NAMALWA (cell line): ENCODE measurements around the gene ZBED1.
"Not testable (repeated sequence)": the region's sequence is repeated elsewhere in the genome, so short reads cannot be mapped to it uniquely, and the experiment has no call there.

ENCODE experiments used
- DNase-seq: peaks from one replicate; pipeline ENCODE4 v3.0.0-alpha.2; 2015; ENCODE audit warnings: low spot score

The ZBED1 gene

DNA sequence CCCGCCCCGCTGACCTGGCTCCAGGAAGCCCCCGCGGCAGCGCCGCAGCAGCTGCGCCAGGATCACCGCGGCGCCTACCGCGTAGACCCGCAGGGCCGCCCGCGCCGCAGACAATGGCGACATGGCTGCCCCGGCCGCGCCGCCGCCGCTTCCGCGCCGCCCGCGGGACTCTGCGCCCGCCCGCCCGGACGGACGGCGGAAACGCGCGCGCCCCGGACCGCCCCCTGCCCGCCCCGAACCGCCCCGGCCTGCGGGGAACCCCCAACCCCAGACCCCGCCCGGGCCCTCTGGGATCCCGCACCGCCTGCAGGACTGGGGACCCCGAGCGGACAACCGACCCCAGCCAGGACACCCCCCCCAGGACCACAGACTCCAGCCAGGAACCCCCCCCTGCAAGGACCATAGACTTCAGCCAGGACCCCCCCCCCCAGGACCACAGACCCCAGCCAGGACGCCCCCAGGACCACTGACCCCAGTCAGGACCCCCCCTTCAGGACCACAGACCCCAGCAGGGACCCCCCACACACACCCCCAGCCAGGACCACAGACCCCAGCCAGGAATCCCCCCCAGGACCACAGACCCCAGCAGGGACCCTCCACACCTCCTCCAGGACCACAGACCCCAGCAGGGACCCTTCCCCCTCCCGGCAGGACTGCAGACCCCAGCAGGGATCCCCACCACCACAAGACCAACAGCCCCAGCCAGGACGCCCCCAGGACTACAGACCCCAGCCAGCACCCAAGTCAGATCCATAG, at the start of gene ZBED1, which contains the start of gene DHRSX:
Gene ZBED1, minus strand, starts transcription at position 174 of the 756 bp plus-strand sequence. CDS start 10,257 bp downstream, outside the sequence.
Gene DHRSX, minus strand, starts transcription at position 174 of the 756 bp plus-strand sequence. Its CDS starts 51 bp downstream, at position 123.
- peak; percentile 17 for DNase-seq

DNA sequence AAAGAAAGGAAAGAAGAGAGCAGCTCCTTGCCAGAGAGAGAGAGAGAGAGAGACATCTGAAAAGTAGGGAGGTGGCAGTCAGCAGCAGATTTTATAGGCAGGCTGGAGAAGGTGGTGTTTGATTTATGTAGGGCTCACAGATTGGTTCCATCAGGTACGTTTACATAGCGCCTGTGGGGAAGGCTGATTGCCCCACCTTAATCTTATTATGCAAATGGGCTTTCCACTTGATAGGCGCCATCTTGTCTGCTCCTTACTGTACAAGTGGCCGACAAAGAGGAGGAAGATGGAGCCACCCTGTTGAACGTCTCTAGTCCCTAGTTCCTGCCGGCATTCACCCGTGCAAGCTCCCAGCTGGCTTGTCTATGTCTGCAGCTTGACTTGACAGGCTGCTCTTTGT, 49.1 kb upstream of the ZBED1 start:
- no peak for DNase-seq

DNA sequence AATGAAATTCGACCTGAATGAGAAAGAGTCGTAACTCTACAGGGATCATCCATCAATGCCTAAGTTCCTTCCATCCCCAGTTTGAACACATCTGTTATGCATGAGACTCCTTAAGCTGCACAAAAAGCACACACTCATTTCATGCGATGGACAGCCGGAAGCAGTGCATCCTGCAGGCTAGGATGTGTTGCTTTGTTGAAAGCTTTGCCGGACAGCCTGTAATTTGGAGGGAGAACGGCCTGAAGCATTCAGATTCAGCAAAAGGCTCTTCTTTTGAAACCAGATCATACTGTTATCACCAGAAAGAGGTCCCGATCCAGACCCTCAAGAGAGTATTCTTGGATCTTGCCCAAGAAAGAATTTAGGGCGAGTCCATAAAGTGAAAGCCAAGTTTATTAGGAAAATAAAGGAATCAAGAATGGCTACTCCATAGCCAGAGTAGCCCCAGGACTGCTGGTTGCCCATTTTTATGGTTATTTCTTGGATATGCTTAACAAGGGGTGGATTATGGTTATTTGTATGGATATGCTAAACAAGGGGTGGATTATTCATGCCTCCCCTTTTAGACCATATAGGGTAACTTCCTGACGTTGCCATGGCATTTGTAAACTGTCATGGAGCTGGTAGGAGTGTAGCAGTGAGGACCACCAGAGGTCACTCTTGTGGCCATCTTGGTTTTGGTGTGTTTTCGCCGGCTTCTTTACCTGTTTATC, 48.1 kb upstream of the ZBED1 start:
- DNase-seq: no peak

DNA sequence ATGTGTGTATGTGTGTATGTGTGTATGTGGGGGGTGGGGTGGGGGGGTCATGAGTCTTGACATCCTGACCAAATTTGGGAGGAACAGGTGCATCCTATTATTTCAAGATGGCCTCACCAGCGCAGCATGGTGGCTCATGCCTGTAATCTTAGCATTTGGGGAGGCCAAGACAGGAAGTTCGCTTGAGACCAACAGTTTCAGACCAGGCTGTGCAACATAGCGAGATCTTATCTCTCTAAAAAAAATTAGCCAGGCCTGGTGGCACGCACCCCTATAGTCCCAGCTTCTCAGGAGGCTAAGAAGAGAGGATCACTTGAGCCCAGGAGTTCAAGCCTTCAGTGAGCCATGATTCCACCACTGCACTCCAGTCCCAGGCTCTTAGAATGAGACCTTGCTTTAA, 47.0 kb upstream of the ZBED1 start:
- DNase-seq: no peak

DNA sequence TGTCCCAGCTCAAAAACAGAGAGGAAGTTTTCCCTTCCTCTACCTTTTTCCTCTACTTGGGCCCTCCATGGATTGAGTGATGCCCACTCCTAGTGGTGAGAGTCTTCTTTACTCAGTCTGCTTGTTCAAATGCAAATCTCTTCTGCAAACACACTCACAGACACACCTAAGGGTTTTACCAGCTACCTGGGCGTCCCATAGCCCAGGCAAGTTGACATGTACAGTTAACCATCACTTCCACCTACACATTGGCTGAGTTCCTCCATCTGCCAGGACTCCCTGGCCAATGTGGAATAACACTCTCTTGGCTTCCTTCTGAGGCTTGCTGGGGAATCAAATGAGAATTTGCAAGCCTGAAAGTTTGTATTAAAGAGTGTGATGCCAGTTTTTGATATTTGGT, 45.7 kb upstream of the ZBED1 start:
- DNase-seq: no peak

DNA sequence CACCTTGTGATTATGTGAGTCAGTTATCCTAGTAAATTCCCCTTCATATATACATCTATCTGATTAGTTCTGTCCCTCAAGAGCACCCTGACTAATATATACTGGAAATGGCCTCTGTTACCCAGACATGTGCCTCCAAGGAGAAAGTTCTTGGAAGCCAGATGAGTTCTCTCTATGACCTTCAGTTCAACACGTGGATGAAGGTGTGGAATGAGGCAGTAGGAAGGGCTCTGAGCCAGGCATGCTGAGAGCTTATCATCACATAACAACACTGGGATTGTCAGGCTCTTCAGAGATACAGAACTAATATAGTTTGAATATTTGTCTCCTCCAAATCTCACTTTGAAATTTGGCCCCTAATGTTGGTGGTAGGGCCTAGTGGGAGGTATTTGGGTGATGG, 44.4 kb upstream of the ZBED1 start:
- DNase-seq: no peak

DNA sequence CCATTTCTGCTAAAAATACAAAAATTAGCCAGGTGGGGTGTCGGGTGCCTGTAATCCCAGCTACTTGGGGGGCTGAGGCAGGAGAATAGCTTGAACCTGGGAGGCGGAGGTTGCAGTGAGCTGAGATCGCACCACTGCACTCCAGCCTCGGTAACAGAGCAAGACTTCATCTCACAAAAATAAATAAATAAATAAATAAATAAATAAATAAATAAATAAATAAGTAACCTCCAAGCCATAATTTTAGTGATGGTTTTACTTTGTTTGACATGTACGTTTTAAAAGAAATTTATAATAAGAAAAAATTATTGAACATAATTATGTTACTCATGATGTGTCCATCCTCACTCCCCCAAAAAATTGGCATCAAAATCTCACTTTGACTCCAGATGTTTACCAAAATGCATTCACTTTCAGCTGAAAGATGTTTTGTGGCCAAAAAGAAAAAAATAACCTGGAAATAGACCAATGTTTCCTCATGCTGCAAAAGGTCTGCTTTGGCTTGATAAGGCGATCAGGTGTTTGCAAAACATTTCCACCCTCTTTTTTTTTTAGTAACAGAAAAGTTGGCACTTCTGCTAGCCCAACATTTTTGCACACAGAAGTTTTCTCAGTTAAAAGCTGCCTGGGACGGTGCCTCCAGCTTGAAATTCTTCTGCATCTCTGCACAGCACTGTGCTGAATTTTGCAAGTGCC, 42.2 kb upstream of the ZBED1 start:
- no peak for DNase-seq

DNA sequence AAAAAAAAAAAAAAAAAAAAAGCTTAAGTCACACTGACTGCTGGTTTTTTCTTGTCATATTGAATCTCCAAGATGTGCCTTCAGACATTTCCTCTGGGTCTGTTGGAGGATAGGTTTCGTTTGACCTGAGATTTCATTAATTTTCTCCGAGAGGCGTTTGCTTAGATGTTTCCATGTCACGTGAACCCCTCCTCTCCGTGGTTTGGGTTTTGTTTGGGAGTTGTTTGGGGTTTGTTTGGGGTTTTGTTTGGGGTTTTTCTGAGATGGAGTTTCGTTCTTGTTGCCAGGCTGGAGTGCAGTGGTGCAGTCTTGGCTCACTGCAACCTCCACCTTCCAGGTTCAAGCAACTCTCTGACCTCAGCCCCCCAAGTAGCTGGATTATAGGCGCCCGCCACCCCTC, 40.8 kb upstream of the ZBED1 start:
- DNase-seq: no peak

DNA sequence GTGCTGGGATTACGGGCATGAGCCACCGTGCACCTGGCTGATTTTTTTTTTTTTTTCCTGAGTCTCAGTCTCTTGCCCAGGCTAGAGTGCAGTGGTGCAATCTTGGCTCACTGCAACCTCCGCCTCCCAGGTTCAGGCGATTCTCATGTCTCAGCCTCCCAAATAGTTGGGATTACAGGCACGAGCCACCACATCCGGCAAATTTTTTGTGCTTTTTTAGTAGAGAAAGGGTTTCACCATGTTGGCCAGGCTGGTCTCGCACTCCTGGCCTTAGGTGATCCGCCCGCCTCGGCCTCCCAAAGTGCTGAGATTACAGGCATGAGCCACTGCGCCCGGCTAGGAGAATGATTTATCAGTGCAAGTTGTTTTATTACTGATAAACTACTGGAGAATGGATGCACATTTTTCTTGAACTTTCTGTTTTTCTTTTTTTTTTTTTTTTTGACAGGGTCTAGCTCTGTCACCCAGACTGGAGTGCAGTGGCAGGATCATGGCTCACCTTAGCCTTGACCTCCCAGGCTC, 39.7 kb upstream of the ZBED1 start:
- no peak for DNase-seq

DNA sequence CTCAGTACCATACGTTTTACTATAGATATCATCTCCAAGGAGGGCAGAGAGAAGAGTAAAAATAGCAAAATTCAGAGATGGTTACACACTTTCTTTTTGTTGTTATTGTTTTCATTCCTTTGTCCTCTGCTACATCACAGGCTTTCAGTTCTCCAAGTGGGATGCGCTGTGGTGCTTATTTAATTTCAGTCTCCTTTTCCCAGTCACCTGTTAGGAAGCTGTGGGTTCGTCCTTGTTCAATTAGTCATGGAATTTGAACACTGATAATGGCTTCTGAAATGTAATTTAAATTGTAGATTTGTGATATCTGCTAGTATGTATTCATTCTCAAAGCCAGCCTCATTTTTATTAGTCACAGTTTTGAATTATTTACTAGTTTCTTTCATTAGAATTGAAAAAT, 38.8 kb upstream of the ZBED1 start:
- DNase-seq: no peak

DNA sequence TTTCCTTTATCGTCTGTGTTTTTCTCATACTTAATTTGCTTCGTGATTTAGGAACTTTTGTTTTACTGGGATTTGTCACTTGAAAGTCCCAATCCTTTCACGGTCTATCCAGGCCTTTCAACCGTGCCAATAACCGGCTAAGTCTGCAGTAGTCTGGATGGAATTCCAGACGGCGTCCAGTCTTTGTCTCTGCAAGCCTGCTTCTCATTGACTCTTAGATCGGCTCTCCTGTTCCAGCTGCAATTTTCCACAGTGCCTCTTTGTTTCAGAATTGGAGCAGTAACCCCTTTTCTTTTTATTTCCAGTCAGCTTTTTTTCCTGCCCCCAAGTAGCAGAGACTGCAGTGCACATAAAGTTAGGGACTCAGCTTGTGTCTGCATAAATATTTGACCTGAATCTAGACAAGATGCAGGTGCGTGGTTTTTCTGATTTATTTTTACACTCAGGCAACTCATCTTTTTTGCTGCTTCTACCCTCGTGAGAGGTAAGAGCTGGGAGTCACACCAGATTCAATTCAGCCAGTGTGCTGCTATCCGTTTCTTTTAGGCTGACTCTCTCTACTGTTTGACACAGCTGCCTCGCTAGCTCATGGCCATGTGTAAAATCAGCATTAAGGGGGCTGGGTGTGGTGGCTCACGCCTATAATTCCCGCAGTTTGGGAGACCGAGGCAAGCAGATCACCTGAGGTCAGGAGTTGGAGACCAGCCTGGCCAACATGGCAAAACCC, 37.4 kb upstream of the ZBED1 start:
- no peak for DNase-seq

DNA sequence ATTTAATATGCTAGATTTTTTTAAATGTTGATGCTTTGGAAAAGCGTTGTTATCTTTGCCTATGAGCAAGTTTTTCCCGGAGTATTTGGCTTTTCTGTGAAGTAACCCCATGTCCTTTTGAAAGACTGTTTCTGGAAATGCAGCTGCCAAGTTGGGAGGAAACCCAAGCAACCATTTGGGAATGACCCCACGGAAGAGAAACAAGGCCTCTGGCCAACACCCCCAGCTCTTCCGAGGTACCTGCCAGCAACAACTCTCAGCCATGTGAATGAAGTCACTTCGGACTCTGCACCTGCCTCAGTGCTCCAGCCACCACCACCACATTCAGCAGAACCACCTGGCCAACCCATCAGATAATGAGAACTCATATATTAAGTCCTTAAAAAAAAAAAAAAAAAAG, 36.2 kb upstream of the ZBED1 start:
- no peak for DNase-seq

DNA sequence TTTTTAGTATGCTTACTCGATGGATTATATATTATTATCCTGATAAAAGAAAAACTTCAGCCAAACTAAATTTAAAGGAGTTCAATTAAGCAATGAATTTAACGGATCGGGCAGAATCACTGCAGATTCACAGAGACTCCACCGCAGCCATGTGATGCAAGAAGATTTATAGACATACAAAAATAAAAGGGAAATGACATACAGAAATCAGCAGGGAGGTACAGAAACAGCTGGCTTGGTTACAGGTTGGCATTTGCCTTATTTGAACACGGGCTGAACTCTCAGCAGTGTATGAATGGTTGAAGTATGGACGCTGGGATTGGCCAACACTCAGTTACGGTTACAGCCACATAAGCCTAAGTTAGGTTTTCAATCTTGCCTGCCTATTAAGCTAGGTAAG, 35.4 kb upstream of the ZBED1 start:
- no peak for DNase-seq

DNA sequence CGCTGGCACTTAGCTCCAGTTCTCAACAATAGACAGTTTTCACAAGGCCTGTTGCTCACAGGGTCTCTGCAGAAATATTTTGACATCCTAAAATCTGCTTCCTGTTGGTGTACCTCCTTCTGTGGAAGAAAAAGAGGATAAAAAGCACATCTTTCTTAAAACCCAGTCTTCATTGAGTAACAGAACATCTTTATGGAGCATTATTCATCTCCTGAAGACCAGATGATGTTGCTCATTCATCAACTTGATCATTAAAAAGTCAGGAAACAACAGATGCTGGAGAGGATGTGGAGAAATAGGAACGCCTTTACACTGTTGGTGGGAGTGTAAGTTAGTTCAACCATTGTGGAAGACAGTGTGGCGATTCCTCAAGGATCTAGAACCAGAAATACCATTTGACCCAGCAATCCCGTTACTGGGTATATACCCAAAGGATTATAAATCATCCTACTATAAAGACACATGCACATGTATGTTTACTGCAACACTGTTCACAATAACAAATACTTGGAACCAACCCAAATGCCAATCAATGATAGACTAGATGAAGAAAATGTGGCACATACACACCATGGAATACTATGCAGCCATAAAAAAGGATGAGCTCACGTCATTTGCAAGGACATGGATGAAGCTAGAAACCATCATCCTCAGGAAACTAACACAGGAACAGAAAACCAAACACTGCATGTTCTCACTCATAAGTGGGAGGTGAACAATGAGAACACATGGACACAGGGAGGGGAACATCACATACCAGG, 33.7 kb upstream of the ZBED1 start:
- DNase-seq: not testable (repeated sequence)

DNA sequence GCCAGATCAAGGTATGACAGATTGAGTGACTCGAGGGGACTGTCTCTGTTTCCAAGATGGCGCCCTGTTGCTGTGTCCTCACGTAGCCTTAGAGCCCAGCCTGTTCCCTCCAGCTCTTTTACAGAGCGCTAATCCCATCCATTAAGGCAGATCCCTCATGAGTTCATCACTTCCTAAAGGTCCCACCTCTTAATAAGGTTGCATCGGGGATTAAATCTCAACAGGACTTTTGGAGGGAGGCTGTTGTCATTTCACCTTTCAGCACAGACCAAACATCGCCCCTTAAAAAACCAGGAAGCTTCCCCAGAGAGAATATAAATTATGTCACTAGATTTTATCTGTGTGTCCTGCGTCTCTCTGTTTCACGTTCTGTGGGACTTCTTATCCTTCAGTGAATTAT, 32.6 kb upstream of the ZBED1 start:
- no peak for DNase-seq

DNA sequence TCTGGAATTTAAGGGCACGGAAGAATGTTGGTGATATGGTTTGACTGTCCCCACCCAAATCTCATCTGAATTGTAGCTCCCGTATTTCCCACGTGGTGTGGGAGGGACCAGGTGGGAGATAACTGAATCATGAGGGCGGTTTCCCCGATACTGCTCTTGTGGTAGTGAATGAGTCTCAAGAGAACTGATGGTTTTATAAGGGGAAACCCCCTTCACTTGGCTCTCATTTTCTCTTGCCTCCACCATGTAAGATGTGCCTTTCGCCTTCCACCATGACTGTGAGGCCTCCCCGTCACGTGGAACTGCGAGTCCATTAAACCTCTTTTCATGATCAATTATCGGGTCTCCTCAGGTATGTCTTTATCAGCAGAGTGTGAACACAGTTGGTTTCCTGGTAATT, 25.6 kb upstream of the ZBED1 start:
- no peak for DNase-seq

DNA sequence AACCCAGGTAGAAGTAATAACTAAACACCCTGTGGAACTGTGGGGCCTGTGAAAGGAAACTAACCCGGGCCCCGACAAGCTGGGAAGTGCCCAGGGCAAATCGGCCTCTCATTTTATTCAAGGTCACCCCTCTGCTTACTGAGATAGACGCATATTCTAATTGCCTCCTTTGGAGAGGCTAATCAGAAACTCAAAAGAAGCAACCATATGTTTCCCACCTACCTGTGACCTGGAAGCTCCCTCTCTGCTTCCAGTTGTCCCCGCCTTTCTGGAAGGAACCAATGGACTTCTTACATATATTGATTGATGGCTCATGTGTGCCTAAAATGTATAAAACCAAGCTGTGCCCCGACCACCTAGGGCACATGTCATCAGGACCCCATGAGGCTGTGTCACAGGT, 23.1 kb upstream of the ZBED1 start:
- DNase-seq: no peak

DNA sequence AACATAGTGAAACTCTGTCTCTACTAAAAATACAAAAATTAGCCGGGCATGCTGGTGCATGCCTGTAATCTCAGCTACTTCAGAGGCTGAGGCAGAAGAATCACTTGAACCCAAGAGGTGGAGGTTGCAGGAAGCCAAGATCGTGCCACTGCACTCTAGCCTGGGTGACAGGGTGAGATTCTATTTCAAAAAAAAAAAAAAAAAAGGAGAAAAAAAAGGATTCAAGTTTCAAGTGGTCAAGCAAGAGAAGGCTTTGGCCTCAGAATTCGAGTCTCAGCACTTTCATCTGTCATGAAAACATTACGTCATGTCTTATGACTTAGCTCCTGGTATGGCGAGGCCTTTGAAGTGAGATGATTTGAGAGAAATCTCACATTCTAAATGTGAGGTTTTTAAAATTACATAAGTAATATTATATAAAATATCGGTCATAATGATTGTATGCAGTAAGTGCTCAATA, 21.2 kb upstream of the ZBED1 start:
- no peak for DNase-seq

DNA sequence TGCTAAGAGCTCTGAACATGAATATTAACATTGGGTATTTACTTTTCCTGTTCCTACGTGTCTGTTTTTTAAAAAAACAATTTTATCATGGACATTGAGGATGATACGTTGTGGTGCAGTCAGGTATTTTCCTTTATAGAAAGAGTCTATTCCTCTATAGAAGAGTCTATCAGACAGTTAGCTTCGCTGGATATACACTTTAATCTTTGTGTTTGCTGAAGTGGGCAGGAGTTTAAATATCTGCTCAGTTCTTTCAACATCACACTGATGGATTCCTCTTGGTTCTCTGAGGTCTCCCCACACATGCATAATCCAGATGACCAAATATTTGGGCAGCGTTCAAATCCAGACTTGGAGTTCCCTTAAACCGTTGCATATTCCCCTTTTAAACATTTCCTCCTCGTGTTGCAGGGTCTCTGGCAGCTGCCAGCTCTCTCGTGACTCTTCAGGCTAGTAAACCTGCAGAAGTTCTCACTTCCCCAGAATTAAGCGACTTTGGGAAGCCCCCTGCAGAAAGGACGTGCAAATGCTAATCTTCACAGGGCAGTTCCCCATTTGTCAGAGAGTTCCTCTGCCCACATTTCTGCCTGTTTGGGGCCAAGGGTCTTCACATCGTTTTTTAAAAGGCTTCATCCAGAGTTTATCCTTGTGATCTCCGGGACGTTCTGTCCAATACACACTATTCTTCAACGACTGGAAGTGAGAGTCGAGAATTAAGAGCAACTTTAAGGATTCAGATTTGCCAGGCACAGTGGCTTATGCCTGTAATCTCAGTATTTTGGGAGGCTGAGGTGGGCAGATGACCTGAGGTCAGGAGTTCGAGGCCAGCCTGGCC, 20.5 kb upstream of the ZBED1 start:
- peak; percentile 24 for DNase-seq

DNA sequence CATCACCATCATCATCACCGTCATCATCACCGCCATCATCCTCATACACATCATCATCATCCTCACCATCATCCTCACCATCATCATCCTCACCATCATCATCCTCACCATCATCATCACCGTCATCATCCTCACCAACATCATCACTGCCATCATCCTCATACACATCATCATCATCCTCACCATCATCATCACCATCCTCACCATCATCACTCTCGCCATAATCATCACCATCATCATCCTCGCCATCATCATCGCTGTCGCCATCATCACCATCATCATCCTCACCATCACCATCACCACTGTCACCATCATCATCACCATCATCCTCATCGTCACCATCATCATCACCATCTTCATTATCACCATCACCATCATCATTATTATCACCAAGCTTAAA, 19.8 kb upstream of the ZBED1 start:
- DNase-seq: no peak
